Upper lobe of left lung (tissue), 6 donors: ENCODE results near the gene TBCD. TPM values are rescaled to one million over a fixed set of nuclear protein-coding genes. Genes with fewer than 3 reads are reported as not detected.

Source experiments
- ATAC-seq, 2 donors: fragments of 200-7000 bp; cut with Tn5 transposase; one replicate each; pipeline ENCODE4 v1.9.1; 2022; ENCODE audit warnings: mild to moderate bottlenecking in 2 of 2, moderate library complexity in 2 of 2; ENCODE audit not compliant: low FRiP score in 2 of 2
- DNase-seq, 2 donors: peaks; one replicate each; pipeline ENCODE4 v3.0.0-alpha.2; 2019 to 2020
- H3K27ac ChIP-seq, 4 donors: fragments of 200-600 bp; sonication (generic); one replicate each; pipeline ENCODE4 v1.5.1; 2016 to 2019
- H3K27me3 ChIP-seq, 4 donors: fragments of 200-600 bp; sonication (generic); one replicate each; pipeline ENCODE4 v1.5.1; 2017 to 2019
- H3K36me3 ChIP-seq, 4 donors: fragments of 200-600 bp; sonication (generic); one replicate each; pipeline ENCODE4 v1.5.1; 2016 to 2019
- H3K4me1 ChIP-seq, 4 donors: fragments of 200-600 bp; sonication (generic); one replicate each; pipeline ENCODE4 v1.5.1; 2018 to 2019
- H3K4me3 ChIP-seq, 4 donors: fragments of 200-600 bp; sonication (generic); one replicate each; pipeline ENCODE4 v1.5.1; 2017 to 2019; ENCODE audit warnings: mild to moderate bottlenecking in 2 of 4, moderate library complexity in 1 of 4
- H3K9me3 ChIP-seq, 4 donors: fragments of 200-600 bp; sonication (generic); one replicate each; pipeline ENCODE4 v1.5.1; 2018 to 2019
- EP300 ChIP-seq, 4 donors: sonication (generic); formaldehyde crosslinking; IDR thresholded peaks; one replicate each; pipeline ENCODE4 v1.5.1; 2017; ENCODE audit warnings: antibody characterized with exemption in 4 of 4, control low read depth in 2 of 4
- POLR2A ChIP-seq, 4 donors: fragments of 450-650 bp; IDR thresholded peaks; one replicate each; pipeline ENCODE4 v1.5.1; 2016 to 2017; ENCODE audit warnings: antibody characterized with exemption in 4 of 4, mild to moderate bottlenecking in 2 of 4
- POLR2AphosphoS5 ChIP-seq, 2 donors: sonication (generic); formaldehyde crosslinking; IDR thresholded peaks; one replicate each; pipeline ENCODE4 v1.5.1; 2017; ENCODE audit warnings: antibody characterized with exemption in 2 of 2
- WGBS, 2 donors: methylation state at CpG; one replicate each; pipeline ENCODE4 v1.1.5; 2017 to 2018; 5-methylcytosine and 5-hydroxymethylcytosine counted together
- total RNA-seq, 6 donors: library from RNA; depleted of rRNA in 4 of 6; stranded (reverse); fragments of >200 nt in 4 of 6; gene quantifications; one replicate each; pipeline versions ENCODE4 v1.1.0 to v1.2.1, GENCODE V29; 2016 to 2021
- TF ChIP-seq, protein P1 (sequence below), 6 experiments: fragments of 450-650 bp in 4 of 6; fragments of 200-600 bp in 2 of 6; sonication (generic) in 2 of 6; IDR thresholded peaks; one replicate each; pipeline ENCODE4 v1.5.1; 2016 to 2019; ENCODE audit warnings: antibody characterized with exemption in 6 of 6
- donor health status: DM: no; HTN: no; CAD: no; lungs with moderate emphysema.
- donor health status: DM: no; HTN: yes; CAD: no; lungs with severe emphysema.

The TBCD gene
- total RNA-seq, 6 donors from 2014 or later, result 71.3 to 262 (median 104) TPM

DNA sequence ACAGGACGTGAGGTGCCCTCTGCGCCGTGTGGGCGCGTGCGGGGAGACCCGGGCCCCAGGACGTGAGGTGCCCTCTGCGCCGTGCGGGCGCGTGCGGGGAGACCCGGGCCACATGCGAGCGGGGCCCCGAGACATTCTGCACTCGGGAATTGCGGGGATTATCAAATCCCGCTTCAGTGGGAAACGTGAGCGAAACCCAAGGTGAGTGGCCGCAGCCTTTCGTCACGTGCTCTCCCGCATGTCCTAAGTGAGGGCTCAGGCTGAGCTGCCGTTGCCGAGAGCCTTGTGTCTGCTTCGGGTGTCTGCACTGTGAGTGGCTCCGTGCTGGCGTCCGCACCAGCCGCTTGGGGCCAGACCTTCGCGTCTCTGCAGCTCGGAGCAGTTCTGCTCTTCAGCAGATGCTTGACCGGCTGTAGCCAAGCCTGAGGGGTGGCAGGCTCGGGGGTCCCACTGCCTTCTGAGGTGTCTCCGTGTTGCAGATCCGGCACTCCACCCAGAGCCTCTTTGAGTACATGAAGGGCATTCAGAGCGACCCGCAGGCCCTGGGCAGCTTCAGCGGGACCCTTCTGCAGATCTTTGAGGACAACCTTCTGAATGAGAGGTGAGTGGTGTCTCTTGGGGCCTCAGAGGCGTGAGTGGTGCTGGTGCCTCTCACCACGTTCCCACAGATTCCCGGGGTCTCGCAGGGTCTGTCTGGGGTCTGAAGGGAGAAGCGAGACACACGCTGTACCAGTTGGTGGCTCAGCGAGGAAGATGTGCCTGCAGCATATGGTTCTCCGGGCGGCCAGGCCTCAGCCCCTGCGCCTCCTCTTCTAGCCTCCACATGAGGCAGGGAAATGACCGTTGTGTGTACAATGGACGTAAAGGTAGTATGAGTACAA lies 178.4 kb downstream of the TBCD start:
- DNase-seq (peak; percentile 16 to 73), ATAC-seq (no peak)
- Histone ChIP-seq H3K4me3 (no peak overlapping the region), H3K4me1 (no peaks in the 10 kb centered on the region), H3K9me3 (no peaks in the 10 kb centered on the region), H3K27ac (no peak overlapping the region), H3K36me3 (peaks cover 26 to 97% (median 78%) of the 10 kb centered on the region in 4 donors), H3K27me3 (no peaks in the 10 kb centered on the region)
- TF ChIP-seq EP300 (IDR thresholded peaks at IDR 0.05) (no peak), POLR2AphosphoS5 (IDR thresholded peaks at IDR 0.05) (no peak), POLR2A (IDR thresholded peaks at IDR 0.05) (no peak)
- TF ChIP-seq, protein P1, sequence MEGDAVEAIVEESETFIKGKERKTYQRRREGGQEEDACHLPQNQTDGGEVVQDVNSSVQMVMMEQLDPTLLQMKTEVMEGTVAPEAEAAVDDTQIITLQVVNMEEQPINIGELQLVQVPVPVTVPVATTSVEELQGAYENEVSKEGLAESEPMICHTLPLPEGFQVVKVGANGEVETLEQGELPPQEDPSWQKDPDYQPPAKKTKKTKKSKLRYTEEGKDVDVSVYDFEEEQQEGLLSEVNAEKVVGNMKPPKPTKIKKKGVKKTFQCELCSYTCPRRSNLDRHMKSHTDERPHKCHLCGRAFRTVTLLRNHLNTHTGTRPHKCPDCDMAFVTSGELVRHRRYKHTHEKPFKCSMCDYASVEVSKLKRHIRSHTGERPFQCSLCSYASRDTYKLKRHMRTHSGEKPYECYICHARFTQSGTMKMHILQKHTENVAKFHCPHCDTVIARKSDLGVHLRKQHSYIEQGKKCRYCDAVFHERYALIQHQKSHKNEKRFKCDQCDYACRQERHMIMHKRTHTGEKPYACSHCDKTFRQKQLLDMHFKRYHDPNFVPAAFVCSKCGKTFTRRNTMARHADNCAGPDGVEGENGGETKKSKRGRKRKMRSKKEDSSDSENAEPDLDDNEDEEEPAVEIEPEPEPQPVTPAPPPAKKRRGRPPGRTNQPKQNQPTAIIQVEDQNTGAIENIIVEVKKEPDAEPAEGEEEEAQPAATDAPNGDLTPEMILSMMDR (IDR thresholded peaks at IDR 0.05), result no peak
- WGBS, 2 donors, result 96 to 97% methylated on average over 27 to 55 of the region's 56 CpGs

DNA sequence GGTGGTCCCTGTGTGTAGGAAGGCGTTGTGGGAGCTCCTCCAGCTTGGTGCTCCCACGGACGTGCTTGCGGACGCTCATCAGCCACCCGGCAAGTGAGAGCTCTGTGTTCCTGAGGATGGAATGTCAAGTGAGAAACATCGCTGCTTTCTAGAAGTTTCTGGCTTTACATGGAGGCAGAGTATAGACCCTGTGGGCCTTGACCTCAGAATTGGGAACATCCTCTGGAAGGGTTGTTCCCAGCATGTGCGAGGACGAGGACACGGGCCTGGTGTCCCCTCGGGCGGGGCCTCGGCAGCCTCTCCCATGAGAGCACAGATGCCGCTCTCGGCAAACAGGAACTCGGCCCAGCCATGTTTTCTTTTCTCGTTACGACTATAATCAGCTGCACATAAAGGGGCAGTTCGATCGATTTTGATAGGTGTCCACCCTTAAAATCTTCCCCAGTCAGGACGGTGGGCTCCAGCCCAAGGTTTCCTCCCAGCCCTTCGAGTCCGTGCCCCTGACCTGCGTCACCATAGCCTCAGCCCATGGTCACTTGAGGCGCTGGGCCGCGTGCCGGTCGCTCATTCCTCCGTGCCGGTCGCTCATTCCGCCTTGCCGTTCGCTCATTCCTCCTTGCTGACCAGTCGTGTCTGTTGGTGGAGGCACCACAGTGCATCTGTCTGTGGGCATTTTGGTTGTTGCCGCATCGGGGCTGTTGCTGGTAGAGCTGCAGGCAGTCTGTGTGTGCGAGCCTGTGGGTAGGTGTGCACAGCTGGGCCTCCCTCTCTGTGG lies 179.2 kb downstream of the TBCD start:
- 95 to 96% methylated on average over 39 of the region's 39 CpGs for WGBS, 2 donors
- no peak overlapping the region for H3K27ac ChIP-seq

DNA sequence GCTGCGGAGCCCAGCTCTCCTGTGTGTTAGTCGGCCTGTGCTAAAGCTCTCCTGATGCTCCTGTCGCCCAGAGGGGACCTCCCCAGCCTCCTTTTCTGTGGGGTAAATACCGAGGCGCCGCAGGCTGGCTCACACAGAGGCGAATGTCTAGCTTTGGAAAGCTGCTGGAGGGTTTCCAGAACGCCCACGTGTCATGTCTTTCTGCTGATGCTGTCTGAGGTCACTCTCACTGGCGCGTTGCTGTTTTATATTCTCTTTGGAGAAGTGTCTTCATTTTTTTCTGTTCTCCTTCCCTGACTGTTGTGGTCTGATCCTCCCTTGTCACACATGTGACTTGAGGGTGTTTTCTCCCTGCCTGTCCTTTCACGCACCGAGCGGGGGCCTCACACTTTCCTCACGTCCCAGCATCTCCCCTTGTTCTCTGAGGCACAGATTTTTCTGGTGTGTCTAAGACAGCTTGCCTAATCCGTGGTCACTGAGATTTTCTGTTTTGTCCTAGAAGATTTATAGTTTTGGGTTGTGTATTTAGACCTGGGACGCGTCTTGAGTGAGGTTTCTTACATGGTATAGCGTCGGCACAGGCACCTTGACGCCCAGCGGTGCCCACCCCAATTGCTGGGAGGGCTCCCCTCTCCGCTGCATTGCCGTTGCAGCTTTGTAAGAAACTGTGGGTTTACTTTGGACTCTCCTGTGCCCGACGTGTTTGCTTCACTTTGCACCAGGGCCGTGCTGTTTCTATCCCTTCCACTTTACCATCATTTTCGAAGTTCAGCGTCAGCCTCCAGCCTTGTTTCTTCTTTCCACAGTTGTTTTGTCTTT lies 180.0 kb downstream of the TBCD start:
- TF ChIP-seq POLR2AphosphoS5 (IDR thresholded peaks at IDR 0.05) (no peak), EP300 (IDR thresholded peaks at IDR 0.05) (no peak), POLR2A (IDR thresholded peaks at IDR 0.05) (no peak)
- TF ChIP-seq, protein P1 (IDR thresholded peaks at IDR 0.05), result no peak
- DNase-seq (peak; percentile 9 to 44), ATAC-seq (peak in 1 of 2 donors; percentile 81)
- Histone ChIP-seq H3K9me3 (no peaks in the 10 kb centered on the region), H3K27me3 (no peaks in the 10 kb centered on the region), H3K4me1 (no peaks in the 10 kb centered on the region), H3K27ac (no peak overlapping the region), H3K4me3 (no peak overlapping the region), H3K36me3 (peaks cover 18 to 97% (median 71%) of the 10 kb centered on the region in 4 donors)
- 88 to 90% methylated on average over 27 to 29 of the region's 29 CpGs for WGBS, 2 donors

More for the DNA sequence above, 179.2 kb downstream of the TBCD start:
- no peak for ATAC-seq
- TF ChIP-seq POLR2A (IDR thresholded peaks at IDR 0.05) (no peak), POLR2AphosphoS5 (IDR thresholded peaks at IDR 0.05) (no peak), EP300 (IDR thresholded peaks at IDR 0.05) (no peak)
- TF ChIP-seq, protein P1 (IDR thresholded peaks at IDR 0.05), result no peak
- Histone ChIP-seq H3K4me1 (no peaks in the 10 kb centered on the region), H3K9me3 (no peaks in the 10 kb centered on the region), H3K27me3 (no peaks in the 10 kb centered on the region), H3K4me3 (no peak overlapping the region), H3K36me3 (peaks cover 24 to 97% (median 74%) of the 10 kb centered on the region in 4 donors)
- DNase-seq, result peak; percentile 20 to 69

DNA sequence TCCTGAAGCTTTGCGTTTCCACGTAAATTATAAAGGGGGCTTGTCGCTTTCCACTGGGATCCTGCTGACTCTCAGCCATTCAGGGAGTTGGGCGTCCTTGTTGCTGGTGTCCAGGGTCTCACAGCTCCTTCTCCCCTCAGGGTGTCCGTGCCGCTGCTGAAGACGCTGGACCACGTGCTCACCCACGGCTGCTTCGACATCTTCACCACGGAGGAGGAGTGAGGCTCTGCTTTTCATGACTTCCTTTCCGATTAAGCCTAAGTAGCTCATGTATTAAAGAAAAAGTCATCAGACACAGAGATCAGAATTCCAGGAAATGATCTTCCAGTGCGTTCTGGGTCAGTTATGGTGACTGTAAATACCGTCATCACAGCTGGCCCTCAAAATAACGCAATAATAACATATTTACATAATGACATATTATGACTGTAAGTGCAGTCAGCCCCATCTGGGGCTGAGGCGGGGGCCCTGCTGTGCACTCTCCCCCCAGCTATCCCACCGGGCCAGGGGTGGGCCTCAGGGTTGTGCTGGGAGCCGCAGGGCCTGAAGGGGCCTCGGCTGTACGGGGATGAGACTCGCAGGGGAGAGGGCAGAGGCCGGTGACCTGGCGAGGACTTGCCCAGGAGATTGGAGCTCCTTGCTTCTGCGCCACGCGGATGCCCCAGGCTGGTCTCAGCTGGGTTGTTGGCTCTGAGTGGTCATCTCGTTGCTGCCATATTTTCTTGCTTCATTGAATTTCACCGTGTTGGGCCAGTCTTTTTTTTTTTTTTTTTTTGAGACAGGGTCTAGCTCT lies 180.8 kb downstream of the TBCD start:
- peak; percentile 4 to 66 for DNase-seq
- WGBS, 2 donors, result 90 to 92% methylated on average over 27 to 28 of the region's 28 CpGs
- H3K27me3 ChIP-seq, result no peaks in the 10 kb centered on the region
- H3K4me3 ChIP-seq, result no peak overlapping the region
- peaks cover 11 to 97% (median 71%) of the 10 kb centered on the region in 4 donors for H3K36me3 ChIP-seq
- H3K9me3 ChIP-seq, result no peaks in the 10 kb centered on the region
- TF ChIP-seq POLR2AphosphoS5 (IDR thresholded peaks at IDR 0.05), result no peak
- no peak for TF ChIP-seq EP300 (IDR thresholded peaks at IDR 0.05)
- no peak for TF ChIP-seq POLR2A (IDR thresholded peaks at IDR 0.05)
- TF ChIP-seq, protein P1 (IDR thresholded peaks at IDR 0.05), result no peak
- H3K27ac ChIP-seq, result no peak overlapping the region
- no peak for ATAC-seq
- H3K4me1 ChIP-seq, result no peaks in the 10 kb centered on the region
